Activated T-cell treated with anti-CD3 and anti-CD28 coated beads, Interleukin-2, amount 50 U/mL, for 24 hours (primary cell): ENCODE data around the gene LDHD.
A peak's percentile ranks its signal among the peaks of the same experiment; 100 is the strongest.

Experiments
- DNase-seq: peaks from one replicate; pipeline ENCODE4 v3.0.0-alpha.2; 2020
- H3K27ac Mint-ChIP-seq: 2 replicates; pipeline ENCODE4 v1.8.0; 2020; ENCODE audit warnings: mild to moderate bottlenecking, mixed read lengths
- H3K27me3 Mint-ChIP-seq: 2 replicates; pipeline ENCODE4 v1.8.0; 2020; ENCODE audit warnings: mixed read lengths
- H3K36me3 Mint-ChIP-seq: 2 replicates; pipeline ENCODE4 v1.8.0; 2020; ENCODE audit warnings: low read depth, mixed read lengths
- H3K4me1 Mint-ChIP-seq: 2 replicates; pipeline ENCODE4 v1.8.0; 2020; ENCODE audit warnings: low read depth, mixed read lengths
- H3K4me3 Mint-ChIP-seq: 2 replicates; pipeline ENCODE4 v1.8.0; 2020; ENCODE audit warnings: mild to moderate bottlenecking, moderate library complexity, mixed read lengths
- H3K9me3 Mint-ChIP-seq: 2 replicates; pipeline ENCODE4 v1.8.0; 2020; ENCODE audit warnings: mixed read lengths

The LDHD gene

DNA sequence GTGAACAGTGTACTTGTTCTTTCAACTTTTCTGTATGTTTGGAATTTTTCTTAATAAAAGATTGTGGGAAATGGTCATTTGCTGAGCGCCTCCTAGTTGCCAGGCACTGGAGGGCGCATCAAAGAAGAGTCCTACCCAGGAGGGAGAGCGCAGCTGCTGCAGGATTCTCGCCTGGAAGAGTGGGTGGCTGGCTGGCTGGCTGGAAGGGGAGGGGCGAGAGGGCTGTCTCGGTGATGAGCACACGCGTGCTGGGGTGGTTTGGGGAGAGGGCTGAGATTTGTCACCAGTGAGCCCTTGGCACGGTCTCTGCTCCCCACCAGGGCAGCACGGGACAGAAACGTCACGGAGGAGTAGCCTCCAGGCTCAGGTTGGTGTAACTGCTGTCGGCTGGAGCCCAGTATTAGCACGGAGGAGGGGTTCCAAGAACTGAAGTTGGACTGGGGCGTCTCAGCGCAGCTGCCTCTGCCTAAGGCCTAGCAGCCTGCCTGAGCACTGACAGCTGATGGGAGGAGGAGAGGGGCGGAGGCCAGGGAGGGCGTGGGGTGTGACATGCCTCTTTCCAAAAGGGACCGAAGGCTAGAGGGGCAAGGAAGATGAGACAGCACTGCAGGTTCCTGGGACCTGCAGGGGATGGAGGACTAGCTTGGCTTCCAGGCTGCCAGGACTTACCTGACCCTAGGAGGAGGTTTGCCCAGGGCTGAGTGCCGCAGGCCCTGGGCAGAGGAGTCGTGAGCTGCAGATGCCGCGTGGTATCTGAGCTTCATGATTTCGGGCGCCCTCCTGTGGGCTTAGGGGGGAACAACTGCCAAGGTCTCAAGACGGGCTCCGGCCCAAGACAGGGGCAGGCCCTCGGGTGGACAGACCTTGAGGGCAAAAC lies 5.7 kb downstream of the LDHD start:
- Mint-ChIP-seq H3K9me3 (no peaks in the 10 kb centered on the region), H3K36me3 (peaks cover 16% of the 10 kb centered on the region), H3K4me1 (peaks cover 60% of the 10 kb centered on the region), H3K4me3 (peak overlapping the region; percentile 79), H3K27me3 (peaks cover 16% of the 10 kb centered on the region), H3K27ac (peak overlapping the region; percentile 91)
- DNase-seq, result peak; percentile 90

DNA sequence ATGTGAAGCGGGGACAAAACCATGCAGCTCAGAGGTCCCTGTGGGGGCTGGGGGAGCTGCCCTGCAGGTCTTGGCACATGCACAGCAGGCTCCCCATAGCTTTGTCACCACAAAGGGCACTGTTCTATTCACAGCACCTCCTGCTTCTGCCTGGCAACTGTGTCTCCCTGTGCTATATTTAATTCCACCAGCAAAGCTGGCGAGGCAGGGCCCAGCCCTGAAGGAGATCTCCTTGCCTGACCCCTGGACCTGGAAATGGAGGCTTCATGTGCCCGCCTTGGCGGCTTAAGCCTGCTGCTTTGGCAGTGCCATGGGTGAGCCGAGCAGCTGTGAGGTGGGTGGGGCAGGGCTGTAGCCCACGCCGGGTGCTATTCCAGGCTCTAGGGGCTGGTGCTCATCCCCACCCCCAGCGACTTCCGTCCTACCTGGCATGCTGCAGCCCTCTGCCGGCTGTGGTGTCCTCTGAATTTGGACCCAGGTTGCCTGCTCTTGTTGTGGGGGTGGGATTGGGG lies 6.8 kb downstream of the LDHD start:
- no peaks in the 10 kb centered on the region for H3K9me3 Mint-ChIP-seq
- peak overlapping the region; percentile 79 for H3K4me3 Mint-ChIP-seq
- DNase-seq, result no peak
- H3K27ac Mint-ChIP-seq, result peak overlapping the region; percentile 93
- peaks cover 16% of the 10 kb centered on the region for H3K27me3 Mint-ChIP-seq
- H3K4me1 Mint-ChIP-seq, result peaks cover 69% of the 10 kb centered on the region
- H3K36me3 Mint-ChIP-seq, result peaks cover 24% of the 10 kb centered on the region

DNA sequence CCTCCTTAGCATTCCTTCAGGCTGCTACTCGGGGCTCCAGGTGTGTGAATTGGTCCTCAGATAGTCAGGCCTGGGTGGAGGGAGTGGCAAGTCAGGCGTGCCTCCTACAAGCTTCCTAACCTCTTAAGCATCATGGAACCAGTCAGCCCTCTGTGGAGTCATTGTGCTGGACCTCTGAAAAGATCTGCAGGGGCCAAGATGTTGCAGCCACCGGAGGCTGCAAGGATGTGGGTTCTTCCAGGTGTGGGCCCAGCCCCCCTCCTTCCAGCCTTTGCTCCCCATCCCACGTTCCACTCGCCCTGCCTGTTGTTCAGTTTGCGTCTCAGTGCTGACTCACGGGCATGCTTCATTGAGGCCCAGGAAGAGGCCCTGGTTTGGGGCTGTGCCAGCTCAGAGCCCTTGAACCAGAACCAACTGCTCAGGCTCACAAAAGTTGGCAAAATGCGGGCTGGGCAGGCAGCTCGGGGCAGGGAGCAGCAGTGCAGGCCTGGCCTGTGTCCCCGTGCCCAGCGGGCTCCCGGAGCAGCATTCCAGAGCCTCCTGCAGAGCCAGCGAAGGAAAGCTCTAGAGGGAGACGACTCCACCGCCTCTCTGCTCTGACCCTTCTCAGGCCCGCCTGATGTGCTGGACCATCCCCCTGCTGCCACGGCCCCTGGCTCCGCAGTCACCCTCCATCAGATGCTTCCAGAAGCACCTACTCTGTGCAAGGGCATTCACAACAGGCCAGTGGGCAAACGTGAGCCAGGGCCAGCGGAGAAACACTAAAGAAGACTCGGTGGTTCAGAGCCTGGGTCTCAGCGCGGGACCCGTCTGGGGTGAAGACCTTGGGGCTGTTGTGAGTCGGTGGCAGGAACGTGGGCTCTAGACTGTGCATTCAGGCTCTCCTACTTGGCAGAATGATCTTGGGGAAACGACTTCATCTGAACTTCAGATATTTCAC lies 7.5 kb downstream of the LDHD start:
- Mint-ChIP-seq H3K9me3 (peaks cover 3% of the 10 kb centered on the region), H3K36me3 (peaks cover 32% of the 10 kb centered on the region), H3K4me1 (peaks cover 73% of the 10 kb centered on the region), H3K4me3 (peak overlapping the region; percentile 79), H3K27ac (peak overlapping the region; percentile 93), H3K27me3 (peaks cover 16% of the 10 kb centered on the region)
- peak; percentile 87 for DNase-seq

DNA sequence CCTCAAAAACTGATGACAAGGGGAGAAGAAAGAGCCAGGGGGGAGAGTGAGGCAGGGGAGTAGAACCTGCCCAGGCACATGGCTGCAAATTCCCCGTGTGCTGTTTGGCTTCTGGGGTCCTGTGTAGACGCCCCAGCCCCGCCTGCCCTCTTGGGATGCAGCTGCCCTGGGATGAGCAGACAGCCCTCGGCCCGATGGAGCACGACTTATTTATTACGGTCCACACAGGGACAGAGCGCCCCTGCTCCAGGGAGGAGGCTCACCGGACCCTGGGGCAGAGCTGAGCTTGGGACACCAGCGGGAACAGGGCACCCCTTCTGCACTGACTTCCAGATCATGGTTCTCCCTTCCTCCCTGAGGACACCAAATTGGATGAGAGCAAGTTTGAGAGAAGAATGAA lies 9.1 kb downstream of the LDHD start:
- Mint-ChIP-seq H3K27ac (peak overlapping the region; percentile 26), H3K27me3 (peaks cover 6% of the 10 kb centered on the region), H3K4me1 (peaks cover 73% of the 10 kb centered on the region), H3K36me3 (peaks cover 36% of the 10 kb centered on the region), H3K9me3 (peaks cover 5% of the 10 kb centered on the region), H3K4me3 (peak overlapping the region; percentile 51)
- DNase-seq, result no peak

DNA sequence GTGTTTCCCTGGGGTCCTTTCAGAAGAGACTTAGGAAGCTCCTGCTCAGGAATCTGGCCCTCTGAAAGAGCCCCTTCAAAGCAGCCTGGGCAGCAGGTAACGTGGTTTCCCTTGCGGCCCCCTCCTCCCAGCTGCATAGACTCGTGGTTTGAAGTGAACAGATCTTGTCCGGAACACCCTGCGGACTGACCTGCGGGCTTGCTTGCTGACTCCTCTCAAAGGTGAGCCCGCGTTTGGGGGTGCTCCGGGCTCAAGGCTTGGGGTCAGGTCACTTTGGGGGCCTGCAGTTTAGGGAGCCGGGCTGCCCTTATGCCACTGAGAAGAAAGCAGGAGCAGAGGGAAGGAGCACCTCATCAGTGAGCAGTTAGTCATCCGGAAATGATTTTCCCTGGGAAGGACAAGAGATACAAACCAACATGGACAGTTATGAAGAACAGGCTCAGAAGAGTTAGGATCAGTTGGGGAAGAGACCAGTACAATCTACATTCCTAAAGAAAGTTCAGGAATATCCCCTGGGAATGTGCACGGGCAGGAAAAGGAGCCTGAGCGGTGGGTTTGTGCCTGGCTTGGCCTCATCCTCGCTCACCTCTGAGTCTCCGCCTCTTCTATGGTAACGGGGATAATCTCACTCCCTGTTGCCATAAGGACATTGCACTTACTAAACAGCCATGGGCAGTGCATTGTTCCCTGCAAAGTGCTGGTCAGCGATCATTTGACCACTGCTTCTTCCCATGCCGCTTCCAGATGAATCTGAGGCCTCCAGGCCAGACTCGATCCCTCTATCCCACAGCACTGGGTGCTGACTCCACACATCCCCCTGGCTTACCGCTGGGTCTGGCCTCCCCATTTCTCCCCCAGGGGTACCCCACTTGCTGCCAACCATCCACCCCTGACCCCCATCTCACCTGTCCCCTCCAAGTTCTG lies 10.0 kb downstream of the LDHD start:
- no peak overlapping the region for H3K4me3 Mint-ChIP-seq
- peaks cover 38% of the 10 kb centered on the region for H3K36me3 Mint-ChIP-seq
- DNase-seq, result no peak
- peak overlapping the region; percentile 26 for H3K27ac Mint-ChIP-seq
- no peaks in the 10 kb centered on the region for H3K27me3 Mint-ChIP-seq
- peaks cover 70% of the 10 kb centered on the region for H3K4me1 Mint-ChIP-seq
- H3K9me3 Mint-ChIP-seq, result peaks cover 5% of the 10 kb centered on the region

DNA sequence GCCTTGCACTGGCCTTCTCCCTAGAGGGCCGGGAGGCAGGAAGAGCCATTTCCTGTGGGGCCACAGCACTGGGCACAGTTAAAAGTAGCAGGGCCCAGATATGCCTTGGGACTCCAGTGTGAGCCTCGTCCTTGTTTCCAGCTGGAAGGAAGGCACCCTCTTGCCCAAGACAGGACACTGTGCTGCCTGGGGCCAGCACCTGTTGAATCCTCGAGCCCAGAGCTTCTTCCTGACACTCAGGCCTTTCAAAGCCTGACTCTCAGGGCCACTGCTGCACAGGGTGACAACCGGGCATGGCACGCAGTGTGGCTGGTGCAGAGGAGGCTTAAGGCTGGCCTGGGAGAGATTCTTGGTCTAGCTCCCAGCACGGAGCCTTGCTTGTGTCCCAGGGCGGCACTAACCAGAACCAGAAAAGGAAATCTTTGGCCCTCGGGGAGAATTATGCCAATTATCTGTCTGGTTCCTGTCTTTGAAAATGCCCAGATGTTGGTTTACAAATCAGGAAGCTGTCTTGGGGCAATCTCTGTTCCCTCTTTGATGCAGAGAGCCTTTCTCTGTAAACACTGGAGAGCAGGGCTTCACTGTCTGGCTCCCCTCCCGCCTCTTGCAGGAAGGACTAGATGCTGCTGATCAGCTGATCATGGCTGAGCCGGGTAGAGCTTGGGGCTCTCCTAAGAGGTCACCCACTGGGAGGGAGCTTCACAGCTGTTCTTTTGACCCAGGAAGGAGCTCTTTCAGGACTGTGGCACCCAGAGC lies 11.1 kb downstream of the LDHD start:
- H3K36me3 Mint-ChIP-seq, result peaks cover 38% of the 10 kb centered on the region
- peaks cover 5% of the 10 kb centered on the region for H3K9me3 Mint-ChIP-seq
- H3K4me3 Mint-ChIP-seq, result no peak overlapping the region
- no peak overlapping the region for H3K27ac Mint-ChIP-seq
- H3K27me3 Mint-ChIP-seq, result no peaks in the 10 kb centered on the region
- peaks cover 67% of the 10 kb centered on the region for H3K4me1 Mint-ChIP-seq
- no peak for DNase-seq

DNA sequence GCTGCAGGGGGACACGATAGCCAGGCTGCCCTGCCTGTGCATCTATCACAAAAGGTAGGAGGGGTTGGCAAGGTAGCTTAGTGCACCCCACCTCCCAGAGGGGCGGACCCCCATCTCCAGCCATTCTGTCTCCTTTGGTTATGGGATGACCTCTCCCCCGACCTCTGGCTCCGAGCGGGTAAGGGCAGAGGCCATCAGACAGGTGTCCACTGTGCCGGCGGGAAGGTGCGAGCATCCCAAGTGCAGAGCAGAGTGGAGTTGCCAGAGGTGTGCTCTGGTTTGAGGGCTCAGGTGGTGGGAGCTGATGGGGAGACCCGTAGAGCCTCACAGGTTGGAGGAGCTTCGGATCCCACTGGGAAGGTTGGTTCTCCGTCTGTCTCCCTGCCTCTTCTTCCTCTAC lies 11.7 kb downstream of the LDHD start:
- peaks cover 5% of the 10 kb centered on the region for H3K9me3 Mint-ChIP-seq
- peaks cover 38% of the 10 kb centered on the region for H3K36me3 Mint-ChIP-seq
- no peaks in the 10 kb centered on the region for H3K27me3 Mint-ChIP-seq
- no peak overlapping the region for H3K4me3 Mint-ChIP-seq
- H3K27ac Mint-ChIP-seq, result no peak overlapping the region
- H3K4me1 Mint-ChIP-seq, result peaks cover 67% of the 10 kb centered on the region
- no peak for DNase-seq

DNA sequence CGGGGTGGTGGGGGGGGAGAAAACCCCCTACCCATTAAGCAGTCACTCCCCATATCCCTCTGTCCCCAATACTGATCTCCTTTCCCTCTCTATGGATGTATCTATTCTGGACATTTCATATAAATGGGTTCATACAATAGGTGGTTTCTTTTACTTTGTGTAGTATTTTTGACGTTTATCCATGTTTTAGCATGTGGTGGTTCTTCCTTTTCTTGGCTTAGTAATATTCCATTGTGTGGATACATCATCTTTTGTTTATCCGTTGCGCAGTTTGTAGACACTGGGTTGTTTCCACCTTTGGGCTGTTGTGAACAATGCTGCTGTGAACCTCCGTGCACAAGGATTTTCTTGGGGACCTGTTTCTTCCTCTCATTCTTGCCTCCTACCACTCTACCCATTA lies 12.6 kb downstream of the LDHD start:
- Mint-ChIP-seq H3K36me3 (peaks cover 38% of the 10 kb centered on the region), H3K9me3 (peaks cover 5% of the 10 kb centered on the region), H3K27me3 (no peaks in the 10 kb centered on the region), H3K4me1 (peaks cover 67% of the 10 kb centered on the region), H3K27ac (no peak overlapping the region), H3K4me3 (no peak overlapping the region)
- DNase-seq, result no peak

DNA sequence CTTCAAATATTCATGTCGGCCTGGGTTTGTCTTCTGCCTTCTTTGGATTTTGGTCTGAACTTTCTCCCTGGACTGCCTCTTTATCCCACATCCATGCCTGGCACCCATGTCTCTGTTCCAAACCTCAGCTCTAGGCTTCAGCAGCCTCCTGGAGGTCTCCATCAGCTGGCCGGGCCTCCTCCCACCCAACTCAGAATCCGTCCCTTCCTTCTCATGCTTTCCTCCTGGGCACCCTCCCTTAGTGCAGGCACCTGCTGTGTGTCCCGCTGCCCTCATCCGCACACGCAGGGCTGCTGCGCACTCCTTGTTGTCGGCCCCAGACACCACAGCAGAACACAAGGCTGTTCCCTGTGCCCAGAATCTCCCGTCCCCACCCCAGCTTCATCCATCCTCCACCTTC lies 14.0 kb downstream of the LDHD start:
- no peak for DNase-seq

DNA sequence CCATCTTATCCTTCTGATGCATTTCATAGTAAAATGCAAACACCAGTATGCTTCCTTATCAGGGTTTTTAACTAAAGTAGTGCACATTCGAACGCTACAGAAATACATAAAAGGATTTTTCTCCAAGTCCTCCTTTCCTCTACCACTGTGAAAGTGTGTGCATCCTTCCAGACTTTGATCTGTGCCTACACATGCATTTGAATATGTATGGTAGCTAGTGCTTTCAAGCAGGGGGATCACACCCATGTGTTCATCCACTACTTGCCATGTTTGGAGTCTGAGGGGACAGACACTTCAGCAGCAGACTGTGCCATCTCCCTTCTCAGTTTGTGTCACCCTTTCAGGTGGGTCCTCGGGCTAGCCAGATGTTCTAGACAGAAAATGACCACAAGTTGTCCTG lies 14.9 kb downstream of the LDHD start:
- Mint-ChIP-seq H3K4me3 (no peak overlapping the region), H3K27ac (peak overlapping the region; percentile 6), H3K4me1 (peaks cover 69% of the 10 kb centered on the region), H3K9me3 (peaks cover 5% of the 10 kb centered on the region), H3K36me3 (peaks cover 34% of the 10 kb centered on the region), H3K27me3 (no peaks in the 10 kb centered on the region)
- no peak for DNase-seq

More for the DNA sequence above, 14.0 kb downstream of the LDHD start:
- peaks cover 69% of the 10 kb centered on the region for H3K4me1 Mint-ChIP-seq
- no peak overlapping the region for H3K27ac Mint-ChIP-seq
- no peaks in the 10 kb centered on the region for H3K27me3 Mint-ChIP-seq
- H3K4me3 Mint-ChIP-seq, result no peak overlapping the region
- H3K9me3 Mint-ChIP-seq, result peaks cover 5% of the 10 kb centered on the region
- H3K36me3 Mint-ChIP-seq, result peaks cover 36% of the 10 kb centered on the region

DNA sequence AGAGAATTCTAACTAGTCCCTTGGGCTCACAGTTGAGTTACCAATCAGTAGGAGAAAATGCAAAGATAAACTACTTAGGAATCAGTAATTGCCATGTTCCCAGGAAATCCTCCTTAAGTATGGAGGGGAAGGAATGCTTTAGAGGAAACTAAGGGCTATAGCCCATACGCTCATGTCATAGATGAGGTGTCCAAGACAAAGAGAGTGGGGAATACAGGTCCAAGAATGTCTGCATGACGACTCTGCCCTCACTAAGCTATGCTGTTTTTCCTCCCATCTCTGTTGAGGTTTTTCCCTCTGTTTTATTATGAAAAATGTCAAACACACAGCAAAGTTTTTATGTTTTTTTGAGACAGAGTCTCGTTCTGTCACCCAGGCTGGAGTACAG lies 16.0 kb downstream of the LDHD start:
- Mint-ChIP-seq H3K4me1 (peaks cover 70% of the 10 kb centered on the region), H3K36me3 (peaks cover 27% of the 10 kb centered on the region), H3K9me3 (peaks cover 5% of the 10 kb centered on the region), H3K27me3 (no peaks in the 10 kb centered on the region), H3K4me3 (no peak overlapping the region), H3K27ac (peak overlapping the region; percentile 92)
- DNase-seq, result no peak

DNA sequence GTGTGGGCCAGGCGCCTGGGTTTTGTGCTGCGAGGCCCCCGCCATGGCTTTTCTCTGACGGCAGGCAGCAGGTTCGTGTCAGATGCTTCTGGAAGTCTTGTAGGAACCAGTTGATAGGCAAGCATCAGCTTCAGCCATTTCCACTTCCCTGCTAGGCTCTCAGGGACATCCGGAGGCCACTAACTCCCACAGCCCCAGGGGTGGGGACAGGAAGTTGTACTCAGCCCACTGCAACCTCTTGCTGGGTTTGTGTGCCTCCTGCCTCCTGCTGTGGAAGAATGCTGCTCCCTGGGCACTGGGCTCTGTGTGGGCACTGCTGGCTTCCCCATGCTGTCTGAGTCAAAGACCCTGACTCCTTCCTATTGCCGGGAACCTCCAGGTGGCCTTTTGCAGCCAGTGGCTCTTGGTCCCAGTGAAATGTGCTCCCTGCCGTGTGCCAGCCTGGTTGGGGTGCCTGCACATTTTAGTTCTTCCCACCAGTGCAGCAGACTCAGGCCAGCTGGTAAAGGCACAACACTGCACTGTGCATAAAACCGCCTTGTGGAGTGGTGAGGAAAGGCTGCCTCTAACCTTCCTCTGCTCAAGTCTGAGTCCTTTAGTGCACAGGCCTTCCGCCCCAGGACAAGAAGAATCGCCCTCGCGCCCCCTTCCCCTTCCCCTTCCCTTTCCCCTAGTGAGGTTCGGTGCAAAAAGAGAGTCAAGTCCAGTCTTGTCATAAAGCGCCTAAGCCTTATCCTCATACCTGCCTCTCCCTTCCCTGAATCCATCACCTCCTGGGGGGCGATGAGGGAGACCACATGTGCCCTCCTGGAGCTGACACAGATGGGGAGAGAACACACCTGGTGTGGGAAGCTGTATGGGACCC lies 16.6 kb downstream of the LDHD start:
- Mint-ChIP-seq H3K4me1 (peaks cover 67% of the 10 kb centered on the region), H3K27me3 (no peaks in the 10 kb centered on the region), H3K9me3 (peaks cover 5% of the 10 kb centered on the region), H3K36me3 (peaks cover 24% of the 10 kb centered on the region), H3K27ac (peak overlapping the region; percentile 92), H3K4me3 (peak overlapping the region; percentile 63)
- peak; percentile 66 for DNase-seq
